SK-N-MC (cell line): Measurements from ENCODE around the gene OR5M8.

Source experiments
- EZH2 ChIP-seq: fragments of 200-600 bp; sonication (generic); IDR thresholded peaks from one replicate; pipeline ENCODE4 v1.6.1; 2017; ENCODE audit warnings: antibody characterized with exemption
- POLR2AphosphoS5 ChIP-seq: IDR thresholded peaks from 2 replicates; pipeline ENCODE4 v1.6.1; 2012; ENCODE audit warnings: mild to moderate bottlenecking, low read depth, low read length, borderline replicate concordance

- TF ChIP-seq EZH2 (no peak), POLR2AphosphoS5 (no peak)
Observed at GRCh38 chr11:56497010-56497409, 5.8 kb upstream of the OR5M8 start.
